ENCODE data around the gene POFUT1. TPM values are rescaled to one million over a fixed set of nuclear protein-coding genes. Genes with fewer than 3 reads are reported as not detected.
"Not testable (repeated sequence)": the region's sequence is repeated elsewhere in the genome, so short reads cannot be mapped to it uniquely, and the experiment has no call there.

POFUT1 gene
- total RNA-seq, 1 donor, result 50.1 TPM

DNA sequence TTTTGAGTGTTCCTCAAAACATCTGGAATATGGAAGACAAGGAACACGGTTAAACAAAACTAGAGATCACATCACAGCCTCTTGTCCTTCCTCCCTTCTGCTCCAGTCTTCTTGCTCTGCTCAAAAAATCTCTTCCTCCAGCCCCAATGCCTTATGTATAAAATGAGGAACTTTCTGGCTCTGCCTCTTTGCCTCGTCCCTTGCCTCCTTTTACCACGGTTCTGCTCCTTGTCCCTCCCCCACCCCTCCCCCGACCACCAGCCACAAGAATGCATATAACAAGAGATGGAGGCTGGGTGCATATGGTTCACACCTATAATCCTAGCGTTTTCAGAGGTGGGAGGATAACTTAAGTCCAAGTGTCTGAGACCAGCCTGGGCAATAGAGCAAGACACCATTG lies 43.7 kb upstream of the POFUT1 start:
- DNase-seq (ENCODE audit: low read depth), result no peak
- H3K4me3 ChIP-seq (ENCODE audit: low read depth, low read length), result no peak overlapping the region
- TF ChIP-seq, protein P1, sequence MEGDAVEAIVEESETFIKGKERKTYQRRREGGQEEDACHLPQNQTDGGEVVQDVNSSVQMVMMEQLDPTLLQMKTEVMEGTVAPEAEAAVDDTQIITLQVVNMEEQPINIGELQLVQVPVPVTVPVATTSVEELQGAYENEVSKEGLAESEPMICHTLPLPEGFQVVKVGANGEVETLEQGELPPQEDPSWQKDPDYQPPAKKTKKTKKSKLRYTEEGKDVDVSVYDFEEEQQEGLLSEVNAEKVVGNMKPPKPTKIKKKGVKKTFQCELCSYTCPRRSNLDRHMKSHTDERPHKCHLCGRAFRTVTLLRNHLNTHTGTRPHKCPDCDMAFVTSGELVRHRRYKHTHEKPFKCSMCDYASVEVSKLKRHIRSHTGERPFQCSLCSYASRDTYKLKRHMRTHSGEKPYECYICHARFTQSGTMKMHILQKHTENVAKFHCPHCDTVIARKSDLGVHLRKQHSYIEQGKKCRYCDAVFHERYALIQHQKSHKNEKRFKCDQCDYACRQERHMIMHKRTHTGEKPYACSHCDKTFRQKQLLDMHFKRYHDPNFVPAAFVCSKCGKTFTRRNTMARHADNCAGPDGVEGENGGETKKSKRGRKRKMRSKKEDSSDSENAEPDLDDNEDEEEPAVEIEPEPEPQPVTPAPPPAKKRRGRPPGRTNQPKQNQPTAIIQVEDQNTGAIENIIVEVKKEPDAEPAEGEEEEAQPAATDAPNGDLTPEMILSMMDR (IDR thresholded peaks at IDR 0.05; ENCODE audit: insufficient read depth, low read depth, low read length), result no peak

DNA sequence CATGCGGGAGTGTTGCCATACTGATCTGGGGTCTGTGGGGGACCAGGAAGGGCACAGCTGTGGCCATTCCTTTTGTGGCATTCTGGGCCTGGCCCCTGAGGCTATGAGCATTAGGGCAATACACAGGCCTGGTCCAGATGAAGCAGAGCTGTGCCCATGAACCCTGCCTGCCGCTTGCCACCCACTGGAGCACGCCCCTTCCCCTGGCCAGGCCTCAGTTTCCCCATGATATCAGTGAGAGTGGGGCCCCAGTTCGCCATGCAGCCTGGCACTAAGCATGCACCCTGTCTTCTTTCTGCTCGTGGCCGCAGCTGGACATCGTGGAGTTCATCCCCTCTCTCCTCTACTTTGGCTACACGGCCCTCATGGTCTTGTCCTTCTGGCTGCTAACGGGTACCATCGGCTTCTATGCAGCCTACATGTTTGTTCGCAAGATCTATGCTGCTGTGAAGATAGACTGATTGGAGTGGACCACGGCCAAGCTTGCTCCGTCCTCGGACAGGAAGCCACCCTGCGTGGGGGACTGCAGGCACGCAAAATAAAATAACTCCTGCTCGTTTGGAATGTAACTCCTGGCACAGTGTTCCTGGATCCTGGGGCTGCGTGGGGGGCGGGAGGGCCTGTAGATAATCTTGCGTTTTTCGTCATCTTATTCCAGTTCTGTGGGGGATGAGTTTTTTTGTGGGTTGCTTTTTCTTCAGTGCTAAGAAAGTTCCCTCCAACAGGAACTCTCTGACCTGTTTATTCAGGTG lies 42.5 kb upstream of the POFUT1 start:
- TF ChIP-seq, protein P1 (IDR thresholded peaks at IDR 0.05; ENCODE audit: insufficient read depth, low read depth, low read length), result no peak
- DNase-seq (ENCODE audit: low read depth), result peak; percentile 57
- H3K4me3 ChIP-seq (ENCODE audit: low read depth, low read length), result no peak overlapping the region

DNA sequence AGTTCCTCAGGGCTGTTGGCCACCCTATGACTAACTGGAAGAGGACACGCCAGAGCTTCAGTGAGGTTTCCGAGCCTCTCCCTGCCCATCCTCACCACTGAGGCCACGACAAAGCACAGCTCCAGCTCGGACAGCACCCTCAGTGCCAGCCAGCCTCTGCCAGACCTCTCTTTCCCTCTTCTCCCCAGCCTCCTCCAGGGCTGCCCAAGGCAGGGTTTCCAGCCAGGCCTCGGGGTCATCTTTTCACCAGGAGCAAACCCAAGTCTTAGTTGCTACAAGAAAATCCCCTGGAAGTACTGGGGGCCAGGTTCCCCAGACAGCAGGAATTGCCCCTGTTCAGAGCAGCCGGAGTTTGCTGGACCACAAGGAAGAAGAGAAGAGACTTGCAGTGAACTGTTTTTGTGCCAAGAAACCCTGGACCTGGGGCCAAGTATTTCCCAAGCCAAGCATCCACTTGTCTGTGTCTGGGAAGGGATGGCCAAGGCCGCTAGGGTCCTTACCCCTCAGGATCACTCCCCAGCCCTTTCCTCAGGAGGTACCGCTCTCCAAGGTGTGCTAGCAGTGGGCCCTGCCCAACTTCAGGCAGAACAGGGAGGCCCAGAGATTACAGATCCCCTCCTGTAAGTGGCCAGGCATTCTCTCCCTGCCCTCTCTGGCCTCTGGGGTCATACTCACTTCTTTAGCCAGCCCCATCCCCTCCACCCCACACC lies 41.7 kb upstream of the POFUT1 start:
- no peak overlapping the region for H3K4me3 ChIP-seq (ENCODE audit: low read depth, low read length)
- TF ChIP-seq, protein P1 (IDR thresholded peaks at IDR 0.05; ENCODE audit: insufficient read depth, low read depth, low read length), result no peak
- no peak for DNase-seq (ENCODE audit: low read depth)

DNA sequence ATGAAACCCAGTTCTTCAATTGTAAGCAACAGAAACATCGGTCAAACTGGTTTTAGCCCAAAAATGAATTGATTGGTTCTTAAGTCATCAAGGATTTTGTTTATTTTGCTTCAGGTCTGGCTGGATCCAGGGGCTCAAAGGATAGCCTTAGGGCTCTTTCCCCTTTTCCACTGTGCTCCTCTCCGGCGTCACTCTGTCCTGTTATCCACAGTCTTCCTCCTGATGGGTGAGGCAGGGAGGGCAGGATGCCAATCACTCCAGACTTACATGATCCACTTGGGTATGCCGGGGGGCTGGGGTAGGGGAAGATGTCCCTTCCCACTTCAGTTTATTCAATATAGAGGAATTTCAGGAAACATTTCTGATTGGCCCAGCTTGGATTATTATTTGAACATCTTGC lies 40.1 kb upstream of the POFUT1 start:
- no peak for DNase-seq (ENCODE audit: low read depth)
- TF ChIP-seq, protein P1 (IDR thresholded peaks at IDR 0.05; ENCODE audit: insufficient read depth, low read depth, low read length), result no peak
- H3K4me3 ChIP-seq (ENCODE audit: low read depth, low read length), result no peak overlapping the region

DNA sequence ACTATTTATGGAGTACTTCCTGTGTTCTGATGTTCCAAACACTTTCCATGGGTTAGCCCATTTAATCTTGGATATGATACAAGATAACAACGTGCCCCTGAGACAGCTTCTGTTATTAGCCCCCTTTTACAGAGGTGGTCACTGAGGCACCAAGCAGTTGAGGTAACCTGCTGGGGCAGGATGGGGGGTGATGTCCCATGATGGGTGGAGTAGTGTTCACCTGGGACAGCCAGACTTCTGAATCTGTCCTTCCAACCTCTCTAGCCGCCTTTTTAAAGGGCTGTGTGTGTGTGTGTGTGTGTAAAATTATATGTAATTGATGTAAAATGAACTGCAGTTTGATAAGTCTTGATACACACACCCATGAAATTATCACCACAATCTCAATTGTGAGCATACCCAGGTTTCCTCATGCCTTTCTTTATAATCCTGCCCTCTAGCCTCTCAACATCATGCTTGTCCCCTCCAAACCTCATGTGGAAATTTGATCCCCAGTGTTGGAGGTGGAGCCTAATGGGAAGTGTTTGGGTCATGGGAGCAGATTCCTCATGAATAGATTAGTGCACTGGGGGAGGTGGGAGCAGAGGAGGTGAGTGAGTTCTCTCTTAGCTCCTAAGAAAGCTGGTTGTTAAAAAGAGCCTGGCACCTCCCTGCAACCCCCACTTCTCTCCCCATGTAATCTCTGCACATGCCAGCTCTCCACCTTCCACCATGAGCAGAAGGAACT lies 39.3 kb upstream of the POFUT1 start:
- TF ChIP-seq, protein P1 (IDR thresholded peaks at IDR 0.05; ENCODE audit: insufficient read depth, low read depth, low read length), result no peak
- no peak overlapping the region for H3K4me3 ChIP-seq (ENCODE audit: low read depth, low read length)
- peak; percentile 63 for DNase-seq (ENCODE audit: low read depth)

DNA sequence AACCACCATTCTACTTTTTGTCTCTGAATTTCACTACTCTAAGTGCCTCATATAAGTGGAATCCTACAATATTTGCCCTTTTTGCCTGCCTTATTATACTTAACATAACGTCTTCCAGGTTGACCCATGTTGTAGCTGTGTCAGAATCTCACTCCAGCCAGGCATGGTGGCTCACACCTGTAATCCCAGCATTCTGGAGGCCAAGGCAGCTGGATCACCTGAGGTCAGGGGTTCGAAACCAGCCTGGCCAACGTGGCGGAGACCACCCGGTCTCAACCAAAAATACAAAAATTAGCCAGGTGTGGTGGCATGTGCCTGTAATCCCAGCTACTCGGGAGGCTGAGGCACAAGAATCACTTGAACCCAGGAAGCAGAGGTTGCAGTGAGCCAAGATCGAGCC lies 30.0 kb upstream of the POFUT1 start:
- H3K4me3 ChIP-seq (ENCODE audit: low read depth, low read length); DNase-seq (ENCODE audit: low read depth): not testable (repeated sequence)

DNA sequence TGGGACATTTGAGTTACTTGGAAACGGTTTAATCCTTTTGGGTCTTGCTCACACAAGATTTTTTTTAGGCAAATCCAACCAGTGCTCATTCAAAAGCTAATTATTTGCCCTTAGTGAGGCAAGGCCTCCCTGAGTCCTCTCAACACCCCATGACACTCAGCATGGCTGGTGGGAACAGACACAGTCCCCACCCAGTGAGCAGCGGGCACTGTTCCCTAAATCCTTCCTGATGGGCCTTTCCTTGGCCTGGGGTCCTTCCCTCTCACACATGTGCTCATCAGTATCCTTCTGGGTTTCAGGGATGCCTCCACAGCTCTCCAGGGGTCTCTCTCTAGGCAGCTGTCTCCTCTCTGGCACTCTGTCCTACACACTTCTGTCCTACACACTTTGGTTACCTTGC lies 28.2 kb upstream of the POFUT1 start:
- TF ChIP-seq, protein P1 (IDR thresholded peaks at IDR 0.05; ENCODE audit: insufficient read depth, low read depth, low read length), result no peak
- no peak overlapping the region for H3K4me3 ChIP-seq (ENCODE audit: low read depth, low read length)
- no peak for DNase-seq (ENCODE audit: low read depth)

Data from fibroblast of villous mesenchyme (primary cell).